Activated CD4-positive, alpha-beta T cell treated with anti-CD3 and anti-CD28 coated beads, Interleukin-2, amount 50 U/mL, for 24 hours (primary cell): ENCODE results near the gene PRKAG2.

Experiments
- DNase-seq, 2 donors: peaks; one replicate each; pipeline ENCODE4 v3.0.0-alpha.2; 2020; ENCODE audit warnings: low read depth in 1 of 2, low spot score in 1 of 2

Gene PRKAG2

DNA sequence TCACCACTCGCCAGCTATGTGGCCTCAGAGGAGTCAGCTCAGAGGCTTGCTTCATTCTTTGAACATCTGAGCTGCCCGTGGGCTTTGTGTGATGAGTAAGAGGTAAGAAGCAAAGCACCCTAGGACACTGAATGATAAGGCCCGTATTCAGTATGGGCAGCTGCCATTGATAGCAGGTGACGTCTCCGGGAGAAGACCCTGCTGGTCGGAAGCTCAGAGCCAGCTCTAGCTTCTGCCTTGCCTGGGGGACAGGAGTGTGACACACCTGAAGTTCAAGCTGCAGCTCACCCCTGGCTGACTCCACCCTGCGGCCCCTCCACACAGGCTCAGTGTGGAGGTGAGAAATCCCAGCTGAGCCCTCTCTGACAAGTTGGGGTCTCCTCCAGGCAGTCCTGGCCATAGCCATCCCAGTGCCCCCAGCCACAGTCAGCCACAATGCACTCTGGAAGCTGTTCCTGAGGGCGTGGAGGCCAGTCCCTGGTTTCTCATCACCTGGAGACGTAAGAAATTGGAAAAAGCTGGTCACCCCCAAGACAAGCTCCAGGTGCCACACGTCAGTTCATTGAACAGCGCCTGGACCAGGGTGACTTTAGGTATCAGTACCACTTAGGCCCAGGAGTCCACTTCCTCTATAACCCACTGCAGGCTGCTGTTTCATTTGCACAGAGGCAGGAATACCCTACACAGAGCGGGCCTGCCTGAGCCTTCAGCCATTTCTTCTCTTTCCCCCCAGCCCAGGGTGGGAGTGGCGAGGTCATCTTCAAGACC is 192.3 kb downstream of the PRKAG2 start:
- DNase-seq: no peak

GRCh38 chr7:151683615-151684407 is 193.1 kb downstream of the PRKAG2 start:
- no peak for DNase-seq

- no peak for DNase-seq
These were observed 193.9 kb downstream of the PRKAG2 start for GRCh38 chr7:151682831-151683614.

DNA sequence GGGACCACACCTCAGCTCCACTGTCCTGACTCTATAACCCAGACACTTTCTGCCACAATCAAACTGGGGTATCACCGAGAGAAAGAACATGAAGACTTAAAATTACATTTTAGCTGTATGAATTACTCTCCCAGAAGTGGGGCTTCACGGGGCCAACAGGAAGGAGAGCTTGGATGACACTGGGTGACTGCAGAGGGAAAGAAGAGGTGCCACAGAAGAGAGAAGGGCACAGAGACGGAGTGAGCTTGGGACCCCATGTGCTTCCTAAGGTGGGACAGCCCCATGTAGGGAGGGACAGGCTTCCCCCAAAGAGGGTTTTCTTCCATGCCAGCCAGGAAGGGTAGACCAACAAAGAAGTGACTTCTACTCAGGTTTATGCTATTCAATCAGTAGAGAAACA is 195.2 kb downstream of the PRKAG2 start:
- DNase-seq: no peak

DNA sequence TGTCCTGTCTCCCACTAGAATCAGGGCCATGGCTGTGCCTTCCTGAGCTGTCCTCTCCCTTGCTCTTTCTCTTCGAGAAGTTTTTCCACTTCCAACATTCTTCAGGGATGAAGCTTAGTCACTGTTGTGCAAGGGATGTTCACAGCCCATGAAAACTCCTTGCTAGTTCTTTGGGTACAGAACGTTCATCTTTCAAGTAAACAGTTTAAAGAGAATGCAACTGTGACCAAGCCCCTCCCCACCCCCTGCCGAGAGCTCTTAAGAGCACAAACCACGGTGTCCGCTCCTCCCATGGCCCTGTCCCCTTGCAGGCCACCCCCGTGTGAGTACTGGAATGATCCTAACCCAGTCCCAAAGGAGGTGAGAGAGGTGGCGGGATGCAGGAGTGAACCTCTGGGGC is 196.1 kb downstream of the PRKAG2 start:
- DNase-seq: no peak

DNA sequence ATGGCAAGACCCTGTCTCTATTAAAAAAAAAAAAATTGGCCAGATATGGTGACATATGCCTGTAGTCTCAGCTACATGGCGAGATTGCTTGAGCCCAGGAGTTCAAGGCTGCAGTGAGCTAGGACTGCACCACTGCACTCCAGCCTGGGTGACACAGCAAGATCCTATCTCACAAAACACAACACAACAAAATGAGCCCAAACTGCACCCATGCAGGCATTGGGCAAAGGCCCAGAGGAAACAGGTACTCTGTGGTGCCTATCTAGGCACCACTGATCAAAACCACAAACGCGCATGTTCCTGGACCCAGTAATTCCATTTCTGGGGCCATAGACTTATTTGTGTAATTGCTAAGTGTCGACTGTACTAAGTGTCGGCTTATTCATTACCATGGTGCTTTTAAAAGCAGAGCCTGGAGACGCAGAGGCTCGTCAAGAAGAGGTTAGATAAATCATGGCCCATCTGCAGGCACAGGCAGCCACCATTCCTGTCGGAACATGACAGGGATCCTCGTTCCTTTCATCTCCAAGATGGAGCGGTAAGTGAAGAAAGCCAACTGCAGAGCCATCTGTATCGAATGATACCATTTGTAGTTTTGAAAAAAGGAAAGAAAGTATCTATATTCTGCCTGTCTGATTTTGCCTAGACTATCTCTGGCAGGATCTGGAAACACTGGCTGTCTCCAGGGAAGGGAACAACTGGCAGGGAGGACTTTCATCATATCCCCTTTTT is 196.9 kb downstream of the PRKAG2 start:
- no peak for DNase-seq

DNA sequence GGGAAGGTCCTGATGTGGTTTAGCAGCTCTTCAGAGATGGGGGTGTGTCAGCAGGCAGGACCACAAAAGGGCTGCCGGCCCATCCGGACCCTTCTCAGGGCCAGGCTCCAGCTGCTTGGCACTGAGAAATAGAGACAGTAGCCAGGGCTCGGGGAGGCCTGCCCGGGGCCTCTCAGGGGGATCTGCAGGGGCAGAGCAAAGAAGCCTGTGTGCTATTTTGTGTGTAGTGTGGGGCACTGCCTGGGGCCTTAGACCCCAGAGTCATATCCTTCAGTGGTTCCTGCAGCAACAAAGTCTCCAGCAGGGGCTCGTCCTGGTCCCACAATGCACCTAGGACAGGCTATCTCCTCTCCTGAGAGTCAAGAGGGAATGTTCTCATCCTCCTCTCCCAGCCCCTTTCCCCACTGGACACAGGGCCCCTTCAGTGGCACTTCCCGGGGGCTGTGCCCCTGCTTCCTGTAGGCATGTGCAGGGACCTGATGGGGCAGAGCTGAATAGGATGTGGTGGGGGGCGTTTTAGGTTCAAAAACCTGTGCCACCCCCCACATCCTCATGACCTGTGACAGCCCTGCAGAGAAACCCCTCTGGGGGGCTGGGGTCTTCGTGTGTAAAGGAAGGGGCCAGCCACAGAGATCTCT is 197.7 kb downstream of the PRKAG2 start:
- DNase-seq: no peak

GRCh38 chr7:151678227-151678604 is 198.7 kb downstream of the PRKAG2 start:
- DNase-seq: no peak

DNA sequence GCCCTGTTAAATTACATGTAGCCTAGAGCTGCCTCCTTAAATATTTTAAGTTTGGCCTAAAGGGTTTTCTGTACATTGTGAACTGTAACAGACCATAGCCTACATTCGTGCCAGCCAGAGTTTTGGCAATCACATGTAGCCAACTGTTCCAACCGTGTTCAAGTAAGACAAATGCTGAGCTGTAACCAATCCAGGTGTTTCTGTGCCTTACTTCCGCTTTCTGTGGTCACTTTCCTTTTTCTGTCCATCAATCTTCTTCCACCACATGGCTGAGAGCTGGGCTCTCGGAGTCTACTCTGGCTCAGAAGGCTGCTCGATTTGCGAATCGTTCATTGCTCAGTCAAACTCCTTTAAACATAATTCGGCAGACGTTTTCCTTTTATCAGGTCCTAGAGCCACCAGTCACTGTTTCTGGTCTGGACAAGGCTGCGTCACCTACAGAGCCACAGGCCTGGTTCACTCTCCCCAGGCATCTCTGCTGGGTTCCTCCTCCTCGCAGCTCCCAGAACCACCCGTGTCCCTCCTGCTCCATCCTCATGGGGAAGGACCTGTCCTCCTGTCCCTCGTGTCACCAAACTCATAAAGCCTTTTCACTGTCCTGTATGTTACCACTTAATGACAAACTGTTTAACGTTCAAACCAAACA is 199.2 kb downstream of the PRKAG2 start:
- no peak for DNase-seq

GRCh38 chr7:151676759-151677158 is 200.2 kb downstream of the PRKAG2 start:
- no peak for DNase-seq

DNA sequence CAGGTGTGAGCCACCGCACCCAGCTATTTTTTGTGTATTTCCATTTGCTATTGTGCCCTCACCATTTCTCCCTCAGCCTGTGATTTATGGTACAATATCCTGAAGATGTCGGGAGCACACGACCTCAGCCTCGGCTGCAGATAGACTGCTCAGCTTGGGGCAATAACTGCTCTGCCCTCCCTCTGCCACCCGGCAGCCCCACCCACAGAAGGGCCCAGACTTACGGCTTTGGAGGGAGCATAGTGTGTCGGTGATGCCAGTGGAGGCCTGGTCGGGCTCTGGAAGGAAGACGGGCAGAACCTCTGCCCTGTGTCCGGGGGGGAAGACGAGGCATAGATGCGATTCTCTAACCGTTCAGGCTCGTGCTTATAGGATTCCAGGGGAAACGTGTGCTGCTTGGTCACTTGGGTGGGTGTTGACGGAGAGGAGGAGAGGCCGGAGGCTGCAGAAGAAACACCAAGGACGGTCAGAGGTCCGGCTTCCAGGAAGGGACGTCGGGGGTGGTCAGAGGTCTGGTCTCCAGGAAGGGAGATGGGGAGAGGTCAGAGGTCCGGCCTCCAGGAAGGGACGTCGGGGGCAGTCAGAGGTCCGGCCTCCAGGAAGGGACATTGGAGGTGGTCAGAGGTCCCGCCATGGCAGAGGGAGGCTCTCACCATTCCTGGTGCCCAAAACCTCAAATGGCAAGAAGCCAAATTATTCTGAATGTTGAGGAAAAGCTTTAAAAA is 201.6 kb downstream of the PRKAG2 start:
- DNase-seq: no peak

DNA sequence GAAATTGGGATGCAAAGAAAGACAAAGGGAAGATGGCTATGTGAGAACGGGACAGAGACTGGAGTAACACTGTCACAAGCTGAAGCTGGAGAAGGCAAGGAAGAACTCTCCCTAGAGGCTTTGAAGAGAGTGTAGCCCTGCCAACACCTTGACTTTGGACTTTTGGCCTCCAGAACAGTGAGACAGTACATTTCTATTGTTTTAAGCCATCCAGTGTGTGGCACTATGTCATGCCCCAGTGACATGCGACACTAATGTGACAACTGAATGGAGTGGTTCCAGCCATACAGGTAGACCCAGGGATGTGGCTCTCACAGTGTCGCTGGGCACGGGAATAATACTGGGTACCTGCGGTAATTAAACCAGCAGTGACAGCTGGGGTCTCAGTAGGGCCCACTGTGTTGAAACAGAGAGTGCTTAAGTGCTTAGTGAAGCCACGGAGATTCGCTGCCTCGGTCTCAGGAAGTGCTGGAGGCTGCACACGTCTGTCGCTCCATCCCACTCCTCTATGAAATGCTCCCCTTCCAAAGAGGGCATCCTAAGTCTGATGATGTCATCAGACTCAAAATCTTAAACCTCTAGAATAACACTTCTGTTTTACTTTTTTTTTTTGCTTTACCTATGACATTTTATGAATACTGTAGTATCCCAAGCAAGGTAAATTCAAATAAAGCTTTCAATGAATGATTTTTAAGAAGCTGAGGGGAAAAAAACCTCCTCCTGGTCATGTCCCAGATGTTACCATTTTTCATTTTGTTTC is 202.6 kb downstream of the PRKAG2 start:
- no peak for DNase-seq

DNA sequence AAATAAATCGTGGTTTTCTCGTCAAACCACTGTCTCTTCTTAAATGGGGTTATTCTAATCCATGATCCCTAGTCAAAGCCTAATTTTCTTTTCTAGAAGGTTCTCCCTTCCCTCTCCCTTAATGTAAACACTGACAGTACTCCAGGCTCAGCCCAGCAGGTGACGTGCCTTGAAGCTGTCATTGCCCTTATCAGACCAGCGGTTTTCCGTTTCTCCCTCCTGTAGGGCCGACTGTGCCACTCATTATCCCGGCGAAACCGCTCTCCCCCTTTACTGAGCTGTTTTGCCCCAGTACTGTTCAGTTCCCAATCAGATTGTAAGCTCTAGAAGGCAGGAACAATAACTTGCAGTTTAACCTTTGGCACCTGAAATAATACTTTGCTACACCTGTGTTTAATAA is 203.7 kb downstream of the PRKAG2 start:
- DNase-seq: no peak

DNA sequence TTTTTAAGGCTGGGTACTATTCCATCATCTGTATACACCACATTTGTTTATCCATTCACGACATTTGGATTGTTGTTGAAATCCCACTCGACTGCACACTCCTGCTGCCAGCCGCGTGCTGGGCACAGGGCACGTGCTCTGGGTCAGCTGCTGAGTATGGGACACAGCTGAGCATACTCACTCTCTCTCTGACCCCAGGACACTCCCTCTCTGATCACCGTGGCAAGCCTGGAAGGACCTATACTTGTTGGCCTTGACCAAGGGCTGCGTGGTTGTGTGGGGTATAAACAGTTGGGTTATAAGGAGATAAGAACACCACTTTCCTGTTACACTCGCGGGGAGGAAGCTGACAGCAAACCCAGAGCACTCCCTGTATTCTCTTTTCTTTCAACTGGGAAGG is 204.2 kb downstream of the PRKAG2 start:
- DNase-seq: no peak

DNA sequence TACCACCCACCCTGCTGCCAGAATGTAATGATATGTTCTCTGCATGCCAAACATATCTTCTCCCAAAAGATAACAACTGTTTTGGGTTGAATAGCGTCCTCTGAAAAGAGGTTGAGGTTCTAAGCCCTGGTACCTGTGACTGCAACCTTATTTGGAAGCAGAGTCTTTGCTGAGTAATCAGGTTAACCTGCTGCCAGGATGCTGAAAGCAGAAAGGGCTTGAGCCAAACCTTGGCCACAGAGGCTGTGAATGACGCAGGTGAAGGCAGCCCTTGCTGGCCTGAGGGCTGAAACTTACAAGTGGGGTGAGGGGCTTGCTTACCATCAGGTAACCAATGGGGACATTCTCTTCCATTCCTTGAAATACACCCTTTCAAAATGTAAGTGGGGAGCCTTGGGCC is 205.4 kb downstream of the PRKAG2 start:
- DNase-seq: no peak

DNA sequence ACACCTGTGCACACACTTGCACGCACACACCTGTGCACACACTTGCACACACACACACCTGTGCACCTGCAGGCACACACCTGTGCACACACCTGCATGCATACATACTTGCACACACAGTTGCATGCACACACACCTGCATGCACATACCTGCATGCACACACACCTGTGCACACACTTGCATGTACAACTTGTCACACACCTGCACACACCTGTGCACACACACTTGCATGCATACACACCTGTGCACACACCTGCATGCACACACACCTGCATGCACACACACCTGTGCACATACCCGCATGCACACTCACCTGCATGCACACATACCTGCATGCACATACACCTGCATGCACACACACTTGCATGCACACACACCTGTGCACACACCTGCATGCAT is 207.2 kb downstream of the PRKAG2 start:
- DNase-seq: no peak

DNA sequence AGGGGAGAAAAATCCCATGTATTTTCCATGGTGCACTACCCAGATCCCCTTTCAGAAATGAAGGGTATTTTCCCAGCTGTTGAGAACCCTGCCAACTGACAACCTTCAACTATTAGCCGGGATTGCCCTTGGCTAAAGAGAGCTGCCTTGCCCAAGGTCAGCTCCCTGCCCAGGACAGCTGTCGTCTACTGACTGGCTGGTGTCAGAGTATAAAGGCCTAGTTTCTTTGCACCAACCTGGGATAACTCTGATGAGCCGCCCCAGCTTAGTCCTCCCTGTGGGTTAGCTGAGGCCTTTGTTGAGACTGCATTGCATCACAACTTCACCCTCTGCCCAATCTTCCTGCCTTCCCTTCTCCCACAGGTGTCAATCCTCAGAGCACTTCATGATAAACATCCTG is 210.0 kb downstream of the PRKAG2 start:
- DNase-seq: no peak

DNA sequence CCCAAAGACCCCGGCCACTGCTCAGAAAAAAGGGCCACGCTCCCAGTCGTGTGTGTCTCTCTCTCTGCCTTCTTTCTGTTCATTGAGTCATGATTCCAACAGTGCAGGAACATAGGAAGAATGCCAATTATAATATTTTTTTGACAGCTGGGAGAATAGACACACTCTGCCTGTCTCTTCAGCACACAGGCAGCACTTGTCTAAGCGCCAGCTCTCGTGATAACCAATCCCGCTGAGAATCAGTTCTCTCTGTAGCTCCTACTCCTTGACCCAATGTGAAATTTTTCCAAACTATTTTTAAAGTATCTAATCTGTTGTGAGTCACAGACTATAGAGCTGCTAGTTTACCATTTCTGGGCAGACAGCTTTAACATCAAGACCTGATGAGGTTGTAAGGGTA is 211.5 kb downstream of the PRKAG2 start:
- no peak for DNase-seq

DNA sequence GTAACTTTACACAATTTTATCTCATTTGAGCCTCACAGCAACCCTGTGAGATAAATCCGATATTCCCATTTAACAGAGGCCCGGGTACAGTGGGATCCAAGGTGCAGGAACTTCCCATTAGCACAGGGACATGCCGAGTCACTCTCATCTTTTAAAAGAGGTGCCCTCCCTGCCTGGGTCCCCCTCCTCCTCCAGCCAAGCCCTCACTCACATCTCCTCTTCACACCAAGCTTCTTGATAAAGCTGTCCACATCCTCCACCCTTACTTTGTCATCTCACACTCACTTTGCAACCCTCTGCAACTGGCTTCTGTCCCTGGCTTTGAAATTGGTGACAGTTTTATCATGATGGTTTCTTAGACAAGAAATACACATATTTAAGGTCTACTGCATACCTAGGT is 212.6 kb downstream of the PRKAG2 start:
- no peak for DNase-seq
